A549 treated with dexamethasone at 1 μM for 4 hours (cell line): ENCODE results near the gene UNC13C. TPM values are rescaled to one million over a fixed set of nuclear protein-coding genes. Genes with fewer than 3 reads are reported as not detected.

Experiments
- total RNA-seq: library from RNA; stranded (reverse); fragments of 200-300 nt; extraction: Qiagen RNA extraction; gene quantifications from 5 replicates; pipeline ENCODE4 v1.2.3, GENCODE V29; 2022

UNC13C gene
- total RNA-seq, result not detected in 5 replicates

GRCh38 chr15:53978253-53978906 is at the start of gene UNC13C:
UNC13C (plus strand) TSS chr15:53978441; CDS start chr15:54012904, 34,463 bp downstream.

Other genes starting within 250 kb of the UNC13C start
- gene WDR72, start 218.8 kb upstream of the UNC13C start, total RNA-seq, result 5.8 to 8.0 TPM (median 6.7 TPM) in 5 replicates